ENCODE data around the gene RPL7A.
"Not testable (repeated sequence)": the region's sequence is repeated elsewhere in the genome, so short reads cannot be mapped to it uniquely, and the experiment has no call there.

Gene RPL7A
- long read RNA-seq, donor 1, transcript RPL7A-208 (2 exons, 374 nt) = minor isoform, 28 of 1,773 reads
- long read RNA-seq, donor 1, transcript RPL7A-206 (3 exons, 743 nt) = minor isoform, 6 of 1,773 reads
- long read RNA-seq, donor 1, transcript RPL7A-202 (8 exons, 891 nt) = major isoform, 792 of 1,773 reads
- long read RNA-seq, donor 1, partial matches to known transcripts = 919 of 1,773 reads
- long read RNA-seq, donor 1, other reads (novel, unspliced or antisense) = 25 of 1,773 reads
- long read RNA-seq, donor 2, transcript RPL7A-202 (8 exons, 891 nt) = major isoform, 382 of 769 reads
- long read RNA-seq, donor 2, transcript RPL7A-208 (2 exons, 374 nt) = minor isoform, 17 of 769 reads
- long read RNA-seq, donor 2, partial matches to known transcripts = 367 of 769 reads
- long read RNA-seq, donor 2, other reads (novel, unspliced or antisense) = 0 of 769 reads
- long read RNA-seq, donor 3, transcript RPL7A-202 (8 exons, 891 nt) = major isoform, 299 of 708 reads
- long read RNA-seq, donor 3, transcript RPL7A-208 (2 exons, 374 nt) = minor isoform, 5 of 708 reads
- long read RNA-seq, donor 3, partial matches to known transcripts = 388 of 708 reads
- long read RNA-seq, donor 3, other reads (novel, unspliced or antisense) = 11 of 708 reads
- long read RNA-seq, donor 4, transcript RPL7A-202 (8 exons, 891 nt) = major isoform, 543 of 1,183 reads
- long read RNA-seq, donor 4, transcript RPL7A-208 (2 exons, 374 nt) = minor isoform, 15 of 1,183 reads
- long read RNA-seq, donor 4, transcript RPL7A-206 (3 exons, 743 nt) = minor isoform, 5 of 1,183 reads
- long read RNA-seq, donor 4, partial matches to known transcripts = 601 of 1,183 reads
- long read RNA-seq, donor 4, other reads (novel, unspliced or antisense) = 18 of 1,183 reads
- long read RNA-seq, donor 5, transcript RPL7A-202 (8 exons, 891 nt) = major isoform, 693 of 1,436 reads
- long read RNA-seq, donor 5, transcript RPL7A-208 (2 exons, 374 nt) = minor isoform, 26 of 1,436 reads
- long read RNA-seq, donor 5, partial matches to known transcripts = 698 of 1,436 reads
- long read RNA-seq, donor 5, other reads (novel, unspliced or antisense) = 15 of 1,436 reads
- long read RNA-seq, donor 6, transcript RPL7A-202 (8 exons, 891 nt) = major isoform, 436 of 1,045 reads
- long read RNA-seq, donor 6, transcript RPL7A-208 (2 exons, 374 nt) = minor isoform, 25 of 1,045 reads
- long read RNA-seq, donor 6, partial matches to known transcripts = 572 of 1,045 reads
- long read RNA-seq, donor 6, other reads (novel, unspliced or antisense) = 6 of 1,045 reads
- long read RNA-seq, donor 7, transcript RPL7A-202 (8 exons, 891 nt) = major isoform, 793 of 1,673 reads
- long read RNA-seq, donor 7, transcript RPL7A-206 (3 exons, 743 nt) = minor isoform, 10 of 1,673 reads
- long read RNA-seq, donor 7, transcript RPL7A-208 (2 exons, 374 nt) = minor isoform, 30 of 1,673 reads
- long read RNA-seq, donor 7, partial matches to known transcripts = 808 of 1,673 reads
- long read RNA-seq, donor 7, other reads (novel, unspliced or antisense) = 27 of 1,673 reads
- long read RNA-seq, donor 8, transcript RPL7A-208 (2 exons, 374 nt) = minor isoform, 14 of 1,024 reads
- long read RNA-seq, donor 8, transcript RPL7A-202 (8 exons, 891 nt) = major isoform, 492 of 1,024 reads
- long read RNA-seq, donor 8, partial matches to known transcripts = 500 of 1,024 reads
- long read RNA-seq, donor 8, other reads (novel, unspliced or antisense) = 13 of 1,024 reads

DNA sequence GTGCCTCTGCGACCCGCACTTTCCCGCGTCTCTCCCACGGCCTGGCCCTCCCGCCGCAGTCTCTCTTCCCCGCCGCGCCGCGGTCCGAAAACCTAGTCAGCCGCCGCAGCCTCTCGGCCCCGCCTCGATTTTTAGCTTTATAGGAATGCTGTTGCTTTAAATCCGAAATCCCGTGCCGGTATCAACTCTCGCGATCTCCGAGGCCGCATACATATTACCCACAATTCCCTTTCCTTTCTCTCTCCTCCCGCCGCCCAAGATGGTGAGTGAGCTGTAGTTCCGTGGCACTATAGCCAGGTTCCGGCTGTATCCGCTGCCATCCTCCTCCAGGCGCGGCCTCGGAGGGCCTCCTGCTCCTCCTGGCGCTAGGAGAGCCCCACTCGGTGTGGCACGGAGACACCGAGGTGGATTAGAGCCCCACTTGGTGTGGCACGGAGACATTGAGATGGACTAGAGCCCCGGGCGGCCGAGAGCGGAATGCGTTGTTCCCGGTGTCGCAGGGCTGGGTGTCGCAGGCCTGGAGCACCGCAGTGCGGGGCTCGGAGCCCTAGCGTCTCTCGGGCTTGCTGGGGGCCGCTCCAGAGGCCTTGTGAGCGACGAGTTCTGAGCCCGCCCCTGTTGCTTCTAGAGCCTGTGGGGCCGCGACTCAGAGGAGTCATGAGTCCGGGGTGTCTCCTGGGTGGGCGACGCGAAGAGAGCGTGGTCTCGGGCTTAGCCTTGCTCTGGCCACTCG lies at the start of gene RPL7A, which contains the start of gene MED22:
Gene RPL7A (plus strand): TSS at position 234 of the 733 bp plus-strand sequence. CDS start 26 bp downstream, at position 260.
Gene MED22 (minus strand): TSS at position 147 of the 733 bp plus-strand sequence. CDS start 1,469 bp downstream, outside the sequence.
- peak; percentile 92 for DNase-seq

GRCh38 chr9:133299996-133300395 lies 48.0 kb upstream of the RPL7A start:
- DNase-seq = not testable (repeated sequence)

- DNase-seq = no peak
Measured at GRCh38 chr9:133301253-133302230, 46.5 kb upstream of the RPL7A start.

GRCh38 chr9:133303266-133304157 lies 44.5 kb upstream of the RPL7A start:
- no peak for DNase-seq

- DNase-seq = no peak
Measured at GRCh38 chr9:133304158-133304470, 43.9 kb upstream of the RPL7A start.

DNA sequence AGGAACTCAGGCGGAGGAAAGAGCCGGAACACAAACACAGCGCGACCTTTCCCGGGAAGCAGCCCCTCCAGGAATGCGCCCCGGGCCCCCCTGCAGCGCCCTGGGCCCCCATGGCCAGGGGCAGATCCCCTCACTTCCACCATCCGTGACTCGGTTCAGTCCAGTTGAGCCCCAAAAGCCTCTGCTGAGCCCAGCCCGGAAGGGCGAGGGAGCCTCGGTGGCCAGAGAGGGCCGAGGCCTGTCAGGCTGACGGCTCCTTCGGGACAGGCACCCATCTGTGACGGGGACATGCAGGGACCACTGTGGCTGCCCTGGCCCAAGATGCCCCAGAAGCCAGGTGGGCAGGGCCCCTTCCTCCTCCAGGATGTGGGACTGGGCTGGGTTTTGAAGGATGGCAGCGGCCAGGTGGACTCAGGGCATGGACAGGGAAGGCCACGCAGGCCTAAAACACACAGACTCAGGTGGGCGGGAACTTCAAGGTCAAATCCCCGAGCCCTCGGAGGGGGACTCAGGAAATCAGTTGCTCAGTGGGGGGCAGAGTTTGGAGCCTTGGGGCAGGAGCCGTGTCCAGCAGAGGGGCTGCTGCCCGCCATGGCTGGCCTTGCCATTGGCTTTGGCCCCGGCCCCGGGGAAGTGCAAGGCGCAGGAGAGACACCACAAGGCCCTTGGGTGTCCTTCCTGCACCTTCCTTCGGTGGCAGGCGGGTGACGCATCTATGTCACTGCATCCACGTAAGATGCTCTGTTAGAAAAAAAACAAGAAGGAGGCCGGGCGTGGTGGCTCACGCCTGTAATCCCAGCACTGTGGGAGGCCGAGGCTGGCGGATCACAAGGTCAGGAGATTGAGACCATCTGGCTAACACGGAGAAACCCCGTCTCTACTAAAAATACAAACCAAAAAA lies 43.3 kb upstream of the RPL7A start:
- DNase-seq = no peak

DNA sequence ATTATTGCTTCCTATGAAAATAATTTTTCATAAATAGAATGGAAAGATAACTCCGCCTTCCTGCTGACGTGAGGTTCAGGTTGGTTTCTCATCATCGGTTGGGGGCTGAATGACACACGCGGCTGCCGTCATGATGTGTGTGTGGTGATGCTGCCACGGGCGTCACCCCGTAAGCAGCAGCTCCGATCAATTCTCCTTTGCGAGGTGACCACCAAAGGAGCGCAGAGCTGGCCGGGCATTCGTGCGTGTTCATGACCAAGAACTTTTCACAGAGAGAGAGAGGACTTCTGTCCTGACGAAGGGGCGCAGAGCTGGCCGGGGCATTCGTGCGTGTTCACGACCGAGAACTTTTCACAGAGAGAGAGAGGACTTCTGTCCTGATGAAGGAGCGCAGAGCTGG lies 42.3 kb upstream of the RPL7A start:
- DNase-seq = no peak

- no peak for DNase-seq
Measured at GRCh38 chr9:133306242-133307204, 41.5 kb upstream of the RPL7A start.

DNA sequence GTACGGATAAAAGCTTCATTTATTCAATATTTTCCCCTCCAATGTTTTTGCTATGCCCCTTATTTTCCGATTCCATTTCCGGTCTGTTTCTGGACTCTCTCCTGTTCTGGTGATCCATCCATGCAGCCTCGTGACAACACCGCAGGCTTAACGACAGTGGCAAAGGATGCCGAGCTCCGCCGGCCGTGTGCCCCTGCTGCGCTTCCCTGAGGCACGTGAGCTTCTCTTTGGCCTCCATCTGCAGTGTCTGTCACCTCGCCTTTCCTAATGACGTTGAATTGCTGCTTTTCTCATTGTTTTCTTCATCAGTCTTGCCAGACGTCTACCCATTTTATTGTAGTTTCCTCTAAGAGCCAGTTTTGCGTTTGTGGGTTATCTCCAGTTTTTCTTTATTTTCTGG lies 40.7 kb upstream of the RPL7A start:
- no peak for DNase-seq

DNA sequence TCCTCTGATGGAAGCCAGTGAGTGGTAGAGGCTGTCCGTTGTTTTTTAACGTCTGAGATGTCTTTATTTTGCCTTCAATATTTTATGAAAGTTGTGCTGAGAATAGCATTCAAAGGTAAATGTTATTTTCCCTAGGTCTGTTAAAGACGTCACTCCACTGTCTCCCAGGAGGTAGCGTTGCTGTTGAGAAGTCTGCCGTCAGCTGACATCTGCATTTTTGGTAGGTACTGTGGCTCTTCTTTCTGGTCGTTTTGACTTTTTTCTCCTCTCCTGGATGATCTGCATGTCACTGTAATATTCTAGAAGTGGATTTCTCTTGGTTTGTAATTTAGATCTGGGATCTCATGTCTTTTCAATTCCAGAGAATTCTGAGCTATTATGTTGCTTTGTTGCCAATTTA lies 38.4 kb upstream of the RPL7A start:
- no peak for DNase-seq

GRCh38 chr9:133315997-133316396 lies 32.0 kb upstream of the RPL7A start:
- no peak for DNase-seq

- not testable (repeated sequence) for DNase-seq
Measured at GRCh38 chr9:133317551-133317950, 30.5 kb upstream of the RPL7A start.

GRCh38 chr9:133320421-133320881 lies 27.6 kb upstream of the RPL7A start:
- DNase-seq = no peak

GRCh38 chr9:133321411-133321935 lies 26.5 kb upstream of the RPL7A start:
- DNase-seq = no peak

DNA sequence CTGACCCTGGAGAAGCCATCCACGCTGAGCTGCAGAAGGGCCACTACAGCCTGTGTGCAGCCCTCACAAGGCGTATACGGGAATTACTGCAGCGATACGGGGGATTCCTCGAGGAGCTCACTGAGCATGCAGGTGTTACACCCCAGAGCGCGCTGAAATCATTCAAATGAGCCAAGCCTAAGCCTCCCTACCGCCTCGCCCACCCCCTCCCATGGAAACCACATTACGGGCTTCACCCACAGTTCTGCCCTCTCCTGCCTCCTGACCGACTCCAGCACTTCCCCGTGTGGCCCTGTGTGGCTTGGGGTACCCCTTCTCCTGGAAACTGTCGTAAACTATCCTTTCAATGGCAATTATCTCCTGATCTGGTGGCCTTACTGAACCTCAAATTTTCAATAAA lies 25.3 kb upstream of the RPL7A start:
- DNase-seq = no peak

DNA sequence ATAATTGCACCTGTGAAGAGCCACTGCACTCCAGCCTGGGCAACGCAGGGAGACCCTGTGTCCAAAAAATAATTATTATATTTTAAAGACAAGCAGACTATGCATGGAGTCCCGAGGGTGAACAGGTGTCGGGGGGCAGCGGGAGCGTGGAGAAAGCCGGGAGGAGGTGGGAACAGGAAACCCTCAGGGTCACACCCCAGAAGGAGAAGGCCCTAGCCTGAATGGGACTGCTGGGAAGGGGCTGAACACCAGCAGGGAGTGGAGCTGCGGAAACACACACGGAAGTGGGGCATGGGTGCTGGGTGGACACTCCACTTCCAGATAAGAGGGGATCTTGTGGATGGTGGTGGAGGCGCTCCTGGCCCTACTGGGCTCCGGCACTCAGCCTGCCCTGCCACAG lies 24.8 kb upstream of the RPL7A start:
- DNase-seq = no peak

All from right kidney (tissue), 9 donors.